GM12878 (cell line): ENCODE results near the gene LBR. TPM values are rescaled to one million over a fixed set of nuclear protein-coding genes. Genes with fewer than 3 reads are reported as not detected.

ENCODE experiments used
- ASH2L ChIP-seq: fragments of 300-600, 200-600 bp; sonication (generic); IDR thresholded peaks from 2 replicates; pipeline ENCODE4 v1.6.1; 2017; ENCODE audit warnings: low read depth, mild to moderate bottlenecking, borderline replicate concordance
- CHD2 ChIP-seq: IDR thresholded peaks from 2 replicates; pipeline ENCODE4 v1.6.1; 2011; ENCODE audit warnings: low read depth, low read length, improper control_type of control experiment, borderline replicate concordance
- FOXK2 ChIP-seq: fragments of 450-650 bp; IDR thresholded peaks from 2 replicates; pipeline ENCODE4 v1.6.1; 2017; ENCODE audit warnings: mild to moderate bottlenecking, moderate library complexity
- KAT2A ChIP-seq: conservative IDR thresholded peaks from 2 replicates; pipeline ENCODE4 v1.6.1; 2011; ENCODE audit warnings: low read depth, low read length; ENCODE audit not compliant: control insufficient read depth
- KDM1A ChIP-seq: fragments of 200-600 bp; sonication (generic); IDR thresholded peaks from 2 replicates; pipeline ENCODE4 v1.6.1; 2016; ENCODE audit warnings: borderline replicate concordance
- KLF5 ChIP-seq: fragments of 450-650 bp; IDR thresholded peaks from 2 replicates; pipeline ENCODE4 v1.6.1; 2014; ENCODE audit warnings: mild to moderate bottlenecking; ENCODE audit not compliant: partially characterized antibody
- LARP7 ChIP-seq: fragments of 450-650 bp; IDR thresholded peaks from 2 replicates; pipeline ENCODE4 v1.6.1; 2017; ENCODE audit warnings: mild to moderate bottlenecking
- NKRF ChIP-seq: fragments of 450-650 bp; conservative IDR thresholded peaks from 2 replicates; pipeline ENCODE4 v1.6.1; 2017; ENCODE audit warnings: mild to moderate bottlenecking, moderate library complexity
- PBX3 ChIP-seq: IDR thresholded peaks from 2 replicates; pipeline ENCODE4 v1.6.1; 2011; ENCODE audit warnings: mild to moderate bottlenecking, low read depth, low read length, moderate library complexity; ENCODE audit not compliant: insufficient replicate concordance
- RB1 ChIP-seq: fragments of 450-650 bp; formaldehyde crosslinking; IDR thresholded peaks from 2 replicates; pipeline ENCODE4 v1.6.1; 2017; ENCODE audit warnings: mild to moderate bottlenecking, borderline replicate concordance
- SIX5 ChIP-seq: IDR thresholded peaks from 2 replicates; pipeline ENCODE4 v1.6.1; 2011; ENCODE audit warnings: mild to moderate bottlenecking, low read depth, low read length, moderate library complexity; ENCODE audit not compliant: severe bottlenecking
- YY1 ChIP-seq: IDR thresholded peaks from 2 replicates; pipeline ENCODE4 v1.6.1; 2011; ENCODE audit warnings: low read depth, mild to moderate bottlenecking, low read length
- ZBTB33 ChIP-seq: fragments of 450-650 bp; IDR thresholded peaks from 2 replicates; pipeline ENCODE4 v1.6.1; 2017; ENCODE audit warnings: mild to moderate bottlenecking
- polyA plus RNA-seq, 11 experiments: library from polyadenylated mRNA; depleted of rRNA in 4 of 11; unstranded in 6 of 11; stranded (reverse) in 5 of 11; fragments of >200 nt; fragmentation: Nextera tagmentation in 4 of 11; fragmentation: Illumina TruSeq in 1 of 11; extraction: Ambion mirVana in 4 of 11; extraction: Trizol in 1 of 11; gene quantifications; 1 replicate in 1 of 11; 2 replicates in 10 of 11; pipeline versions ENCODE4 v1.2.1 to v1.2.3, GENCODE V29; 2011 to 2016; ENCODE audit warnings: inconsistent platforms in 2 of 11, missing spikeins in 2 of 11, low read depth in 1 of 11
- total RNA-seq, 4 experiments: library from RNA; depleted of rRNA in 3 of 4; stranded (reverse); fragments of >200 nt in 3 of 4; fragmentation: Illumina TruSeq in 1 of 4; extraction: Trizol in 1 of 4; gene quantifications; 2 replicates each; pipeline versions ENCODE4 v1.2.1 to v1.2.3, GENCODE V29; 2013 to 2021
- TF ChIP-seq, protein P1 (sequence below): fragments of 450-650 bp; IDR thresholded peaks from 2 replicates; pipeline ENCODE4 v1.6.1; 2017; ENCODE audit warnings: borderline replicate concordance
- TF ChIP-seq, protein P2 (sequence below): fragments of 450-650 bp; IDR thresholded peaks from 2 replicates; pipeline ENCODE4 v1.6.1; 2018; ENCODE audit warnings: mild to moderate bottlenecking, low read depth, moderate library complexity; ENCODE audit not compliant: partially characterized antibody
- TF ChIP-seq, protein P3 (sequence below): IDR thresholded peaks from 2 replicates; pipeline ENCODE4 v1.6.1; 2011; ENCODE audit warnings: low read depth, mild to moderate bottlenecking, low read length, moderate library complexity, borderline replicate concordance; ENCODE audit errors: extremely low read depth
- TF ChIP-seq, protein P4 (sequence below): IDR thresholded peaks from 2 replicates; pipeline ENCODE4 v1.6.1; 2012; ENCODE audit warnings: low read depth, low read length, improper control_type of control experiment

Gene LBR
- total and polyA plus RNA-seq, 10 of the 15 experiments (the other 5 are each of a cell fraction or from before 2014, with no cell fraction given) = 81.8 to 178 (median 114) TPM

- TF ChIP-seq SIX5 (peak; percentile 47), YY1 (peak; percentile 82), LARP7 (no peak; the same call in 1 of the 2 replicates), KAT2A (no peak), KLF5 (no peak), NKRF (peak; percentile 52; the same call in 1 of the 2 replicates), RB1 (0 out of 2 replicates have a peak, but pooled peaks have one; percentile 14), CHD2 (peak; percentile 43; the same call in 1 of the 2 replicates), PBX3 (peak; percentile 63), ZBTB33 (no peak), ASH2L (no peak), FOXK2 (no peak), KDM1A (no peak)
- TF ChIP-seq, protein P1, sequence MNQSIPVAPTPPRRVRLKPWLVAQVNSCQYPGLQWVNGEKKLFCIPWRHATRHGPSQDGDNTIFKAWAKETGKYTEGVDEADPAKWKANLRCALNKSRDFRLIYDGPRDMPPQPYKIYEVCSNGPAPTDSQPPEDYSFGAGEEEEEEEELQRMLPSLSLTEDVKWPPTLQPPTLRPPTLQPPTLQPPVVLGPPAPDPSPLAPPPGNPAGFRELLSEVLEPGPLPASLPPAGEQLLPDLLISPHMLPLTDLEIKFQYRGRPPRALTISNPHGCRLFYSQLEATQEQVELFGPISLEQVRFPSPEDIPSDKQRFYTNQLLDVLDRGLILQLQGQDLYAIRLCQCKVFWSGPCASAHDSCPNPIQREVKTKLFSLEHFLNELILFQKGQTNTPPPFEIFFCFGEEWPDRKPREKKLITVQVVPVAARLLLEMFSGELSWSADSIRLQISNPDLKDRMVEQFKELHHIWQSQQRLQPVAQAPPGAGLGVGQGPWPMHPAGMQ = no peak
- TF ChIP-seq, protein P2, sequence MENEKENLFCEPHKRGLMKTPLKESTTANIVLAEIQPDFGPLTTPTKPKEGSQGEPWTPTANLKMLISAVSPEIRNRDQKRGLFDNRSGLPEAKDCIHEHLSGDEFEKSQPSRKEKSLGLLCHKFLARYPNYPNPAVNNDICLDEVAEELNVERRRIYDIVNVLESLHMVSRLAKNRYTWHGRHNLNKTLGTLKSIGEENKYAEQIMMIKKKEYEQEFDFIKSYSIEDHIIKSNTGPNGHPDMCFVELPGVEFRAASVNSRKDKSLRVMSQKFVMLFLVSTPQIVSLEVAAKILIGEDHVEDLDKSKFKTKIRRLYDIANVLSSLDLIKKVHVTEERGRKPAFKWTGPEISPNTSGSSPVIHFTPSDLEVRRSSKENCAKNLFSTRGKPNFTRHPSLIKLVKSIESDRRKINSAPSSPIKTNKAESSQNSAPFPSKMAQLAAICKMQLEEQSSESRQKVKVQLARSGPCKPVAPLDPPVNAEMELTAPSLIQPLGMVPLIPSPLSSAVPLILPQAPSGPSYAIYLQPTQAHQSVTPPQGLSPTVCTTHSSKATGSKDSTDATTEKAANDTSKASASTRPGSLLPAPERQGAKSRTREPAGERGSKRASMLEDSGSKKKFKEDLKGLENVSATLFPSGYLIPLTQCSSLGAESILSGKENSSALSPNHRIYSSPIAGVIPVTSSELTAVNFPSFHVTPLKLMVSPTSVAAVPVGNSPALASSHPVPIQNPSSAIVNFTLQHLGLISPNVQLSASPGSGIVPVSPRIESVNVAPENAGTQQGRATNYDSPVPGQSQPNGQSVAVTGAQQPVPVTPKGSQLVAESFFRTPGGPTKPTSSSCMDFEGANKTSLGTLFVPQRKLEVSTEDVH = peak; percentile 26
- TF ChIP-seq, protein P3, sequence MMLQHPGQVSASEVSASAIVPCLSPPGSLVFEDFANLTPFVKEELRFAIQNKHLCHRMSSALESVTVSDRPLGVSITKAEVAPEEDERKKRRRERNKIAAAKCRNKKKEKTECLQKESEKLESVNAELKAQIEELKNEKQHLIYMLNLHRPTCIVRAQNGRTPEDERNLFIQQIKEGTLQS = no peak
- TF ChIP-seq, protein P4, sequence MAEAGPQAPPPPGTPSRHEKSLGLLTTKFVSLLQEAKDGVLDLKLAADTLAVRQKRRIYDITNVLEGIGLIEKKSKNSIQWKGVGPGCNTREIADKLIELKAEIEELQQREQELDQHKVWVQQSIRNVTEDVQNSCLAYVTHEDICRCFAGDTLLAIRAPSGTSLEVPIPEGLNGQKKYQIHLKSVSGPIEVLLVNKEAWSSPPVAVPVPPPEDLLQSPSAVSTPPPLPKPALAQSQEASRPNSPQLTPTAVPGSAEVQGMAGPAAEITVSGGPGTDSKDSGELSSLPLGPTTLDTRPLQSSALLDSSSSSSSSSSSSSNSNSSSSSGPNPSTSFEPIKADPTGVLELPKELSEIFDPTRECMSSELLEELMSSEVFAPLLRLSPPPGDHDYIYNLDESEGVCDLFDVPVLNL = peak; percentile 19; the same call in 1 of the 2 replicates
These were observed 39.6 kb upstream of the LBR start (continued) for GRCh38 chr1:225467193-225468020.
